IMR-90 (cell line): Measurements from ENCODE around the gene DCAF5. TPM values are rescaled to one million over a fixed set of nuclear protein-coding genes. Genes with fewer than 3 reads are reported as not detected.

ENCODE experiments used
- ATAC-seq: fragments of 200-7000 bp; cut with Tn5 transposase; 2 replicates; pipeline ENCODE4 v1.9.1; 2020; ENCODE audit warnings: low read depth, mild to moderate bottlenecking, moderate library complexity
- BruUV-seq: library from RNA; stranded (reverse); fragments of 400-500 nt; replicated peaks from 2 replicates; lab custom pipeline; 2021; lab: Mats Ljungman, UMichigan
- CTCF ChIA-PET: fragments of 300-600 bp; formaldehyde crosslinking; extraction: SDS; loops from one replicate; lab custom pipeline; 2021; ENCODE audit warnings: antibody characterized with exemption; lab: Yijun Ruan, JAX
- POLR2A ChIA-PET: fragments of 300-600 bp; sonication (Branson Sonifier 250); formaldehyde crosslinking; loops from one replicate; lab custom pipeline; 2022; ENCODE audit warnings: antibody characterized with exemption; ENCODE audit not compliant: unreplicated experiment; lab: Charles Lee
- DNase-seq: peaks from one replicate; pipeline ENCODE4 v3.0.0; 2013
- H2AFZ ChIP-seq: replicated peaks from 2 replicates; pipeline ENCODE3; 2013; ENCODE audit warnings: low read length, mild to moderate bottlenecking; ENCODE audit not compliant: poor library complexity
- H2AK5ac ChIP-seq: 2 replicates; pipeline ENCODE4 v1.6.1; 2013; ENCODE audit warnings: low read depth, low read length, inconsistent platforms
- H2AK9ac ChIP-seq: replicated peaks from 2 replicates; pipeline ENCODE3; 2013; ENCODE audit warnings: mild to moderate bottlenecking, low read depth, low read length, moderate library complexity; ENCODE audit not compliant: poor library complexity
- H2BK120ac ChIP-seq: 2 replicates; pipeline ENCODE4 v1.6.1; 2013; ENCODE audit warnings: low read depth, low read length, inconsistent platforms
- H2BK15ac ChIP-seq: 3 replicates; pipeline ENCODE4 v1.6.1; 2013; ENCODE audit warnings: low read depth, low read length, inconsistent platforms
- H2BK20ac ChIP-seq: 2 replicates; pipeline ENCODE4 v1.6.1; 2013; ENCODE audit warnings: low read depth, mild to moderate bottlenecking, inconsistent platforms, low read length, moderate library complexity
- H2BK5ac ChIP-seq: 2 replicates; pipeline ENCODE4 v1.6.1; 2013; ENCODE audit warnings: mild to moderate bottlenecking, low read depth, low read length, inconsistent platforms; ENCODE audit not compliant: poor library complexity, severe bottlenecking
- H3K14ac ChIP-seq: replicated peaks from 2 replicates; pipeline ENCODE4 v1.6.1; 2013; ENCODE audit warnings: low read depth, low read length, inconsistent platforms
- H3K18ac ChIP-seq: 2 replicates; pipeline ENCODE4 v1.6.1; 2013; ENCODE audit warnings: low read depth, low read length, control low read depth
- H3K23ac ChIP-seq: 2 replicates; pipeline ENCODE4 v1.6.1; 2013; ENCODE audit warnings: low read depth, low read length, inconsistent platforms
- H3K27ac ChIP-seq: 2 replicates; pipeline ENCODE4 v1.5.1; 2013; ENCODE audit warnings: mild to moderate bottlenecking, control low read depth, low read length; ENCODE audit not compliant: insufficient read depth
- H3K27me3 ChIP-seq: 2 replicates; pipeline ENCODE4 v1.6.1; 2013; ENCODE audit warnings: low read length; ENCODE audit not compliant: control insufficient read depth, insufficient read depth
- H3K36me3 ChIP-seq: 2 replicates; pipeline ENCODE4 v1.6.1; 2013; ENCODE audit warnings: low read length, mixed read lengths; ENCODE audit not compliant: control insufficient read depth, insufficient read depth
- H3K4ac ChIP-seq: 2 replicates; pipeline ENCODE4 v1.6.1; 2013; ENCODE audit warnings: low read depth, low read length, inconsistent platforms
- H3K4me1 ChIP-seq: 2 replicates; pipeline ENCODE4 v1.6.1; 2013; ENCODE audit warnings: low read length, mixed read lengths; ENCODE audit not compliant: control insufficient read depth, insufficient read depth
- H3K4me2 ChIP-seq: 2 replicates; pipeline ENCODE4 v1.6.1; 2013; ENCODE audit warnings: low read depth, mild to moderate bottlenecking, control low read depth, low read length, moderate library complexity
- H3K4me3 ChIP-seq: 2 replicates; pipeline ENCODE4 v1.5.1; 2013; ENCODE audit warnings: low read depth, mild to moderate bottlenecking, control low read depth, low read length, moderate library complexity; ENCODE audit not compliant: insufficient read depth
- H3K56ac ChIP-seq: 2 replicates; pipeline ENCODE4 v1.6.1; 2013; ENCODE audit warnings: low read length, inconsistent platforms; ENCODE audit not compliant: insufficient read depth; ENCODE audit errors: extremely low read depth
- H3K79me1 ChIP-seq, 2 experiments: 2 replicates each; pipeline ENCODE4 v1.6.1; 2013; ENCODE audit warnings: low read length in 2 of 2, inconsistent platforms in 1 of 2, low read depth in 1 of 2
- H3K9ac ChIP-seq: 2 replicates; pipeline ENCODE4 v1.6.1; 2013; ENCODE audit warnings: low read depth, low read length, control low read depth
- H3K9me1 ChIP-seq: 2 replicates; pipeline ENCODE4 v1.6.1; 2013; ENCODE audit warnings: low read length, inconsistent platforms; ENCODE audit not compliant: insufficient read depth
- H3K9me3 ChIP-seq: 2 replicates; pipeline ENCODE4 v1.6.1; 2013; ENCODE audit warnings: low read length; ENCODE audit not compliant: control insufficient read depth, insufficient read depth
- H4K20me1 ChIP-seq: 2 replicates; pipeline ENCODE4 v1.6.1; 2013; ENCODE audit warnings: low read length, inconsistent platforms; ENCODE audit not compliant: insufficient read depth
- H4K5ac ChIP-seq: 2 replicates; pipeline ENCODE4 v1.6.1; 2013; ENCODE audit warnings: mild to moderate bottlenecking, low read depth, low read length, control low read depth
- H4K8ac ChIP-seq, 2 experiments: 2 replicates each; pipeline ENCODE4 v1.6.1; 2013; ENCODE audit warnings: low read depth in 2 of 2, low read length in 2 of 2, control low read depth in 1 of 2, inconsistent platforms in 1 of 2
- H4K91ac ChIP-seq: 2 replicates; pipeline ENCODE4 v1.6.1; 2013; ENCODE audit warnings: low read depth, low read length, inconsistent platforms; ENCODE audit not compliant: insufficient read depth
- CHD1 ChIP-seq: IDR thresholded peaks from 2 replicates; pipeline ENCODE4 v1.6.1; 2012; ENCODE audit warnings: low read depth, low read length, improper control_type of control experiment
- CTCF ChIP-seq: conservative IDR thresholded peaks from 2 replicates; pipeline ENCODE4 v1.5.1; 2012; ENCODE audit warnings: mild to moderate bottlenecking, low read depth, low read length, improper control_type of control experiment
- ELK1 ChIP-seq: fragments of 150-350 bp; IDR thresholded peaks from 2 replicates; pipeline ENCODE4 v1.6.1; 2016; ENCODE audit warnings: low read depth, mild to moderate bottlenecking, low read length, moderate library complexity, borderline replicate concordance
- FOS ChIP-seq: fragments of 150-350 bp; IDR thresholded peaks from 2 replicates; pipeline ENCODE4 v1.6.1; 2016; ENCODE audit warnings: low read depth, low read length
- MXI1 ChIP-seq: IDR thresholded peaks from 2 replicates; pipeline ENCODE4 v1.6.1; 2012; ENCODE audit warnings: low read depth, mild to moderate bottlenecking, low read length, moderate library complexity, borderline replicate concordance
- NFE2L2 ChIP-seq: fragments of 150-350 bp; IDR thresholded peaks from 2 replicates; pipeline ENCODE4 v1.6.1; 2016; ENCODE audit warnings: low read depth, mild to moderate bottlenecking, low read length
- POLR2A ChIP-seq: IDR thresholded peaks from 2 replicates; pipeline ENCODE4 v1.6.1; 2012; ENCODE audit warnings: mild to moderate bottlenecking, low read depth, low read length
- RFX5 ChIP-seq: IDR thresholded peaks from 2 replicates; pipeline ENCODE4 v1.8.0; 2012; ENCODE audit warnings: low read depth, mild to moderate bottlenecking, low read length, moderate library complexity
- dilution Hi-C: fragments of 300-500 bp; cut with HindIII; formaldehyde crosslinking; loops from one replicate; pipeline ENCODE4 v1.14.3; 2018; ENCODE audit warnings: low sequenced_read_pairs; ENCODE audit not compliant: unreplicated experiment
- in situ Hi-C: fragments of 300-500 bp; cut with MboI; formaldehyde crosslinking; loops from 3 replicates; pipeline ENCODE4 v1.14.3; 2019; ENCODE audit warnings: low sequenced_read_pairs, inconsistent platforms, mixed read lengths
- intact Hi-C: fragments of 100-400 bp; cut with micrococcal nuclease; formaldehyde crosslinking; loops from 2 replicates; pipeline ENCODE4 v1.10.0; 2022
- polyA plus RNA-seq, 3 experiments: library from polyadenylated mRNA; depleted of rRNA; stranded (reverse); fragments of >200 nt; gene quantifications; 2 replicates each; pipeline ENCODE4 v1.2.3, GENCODE V29; 2012; ENCODE audit warnings: low replicate concordance in 1 of 3
- total RNA-seq: library from RNA; depleted of rRNA; stranded (reverse); fragments of >200 nt; gene quantifications from 2 replicates; pipeline ENCODE4 v1.2.3, GENCODE V29; 2012

The DCAF5 gene
- total and polyA plus RNA-seq, 2 of the 4 experiments (the other 2 are of a cell fraction) = 17.6 to 30.4 TPM

GRCh38 chr14:69181491-69181890, 28.6 kb upstream of the DCAF5 start:
- ATAC-seq (no peak), DNase-seq (peak; percentile 8)
- Histone ChIP-seq H3K4ac (no peak overlapping the region), H3K9ac (no peak overlapping the region), H4K91ac (no peak overlapping the region), H3K56ac (no peak overlapping the region), H4K8ac (no peak overlapping the region), H3K36me3 (no peaks in the 10 kb centered on the region), H4K5ac (no peak overlapping the region), H3K4me2 (no peak overlapping the region), H3K27me3 (peaks cover 6% of the 10 kb centered on the region; the same call in 1 of the 2 replicates), H3K79me1 (no peaks in the 10 kb centered on the region), H2BK120ac (no peak overlapping the region), H2AK5ac (no peak overlapping the region), H3K18ac (no peak overlapping the region), H2BK15ac (no peak overlapping the region), H2AK9ac (no peak overlapping the region), H2BK5ac (no peak overlapping the region), H2AFZ (no peak overlapping the region), H3K23ac (no peak overlapping the region), H4K20me1 (no peaks in the 10 kb centered on the region), H3K4me1 (no peaks in the 10 kb centered on the region), H3K9me3 (no peaks in the 10 kb centered on the region), H3K27ac (no peak overlapping the region), H2BK20ac (no peak overlapping the region), H3K9me1 (no peaks in the 10 kb centered on the region), H3K4me3 (no peak overlapping the region), H3K14ac (no peak overlapping the region)
- dilution Hi-C loops (no loop called here), intact Hi-C loops (no loop called here), in situ Hi-C loops (no loop called here)
- POLR2A ChIA-PET = no interaction called here
- BruUV-seq = no TSS peak
- no peak for TF ChIP-seq CTCF
- TF ChIP-seq ELK1 = no peak
- TF ChIP-seq MXI1 = no peak
- TF ChIP-seq POLR2A = no peak
- TF ChIP-seq RFX5 = no peak
- no peak for TF ChIP-seq NFE2L2
- no peak for TF ChIP-seq FOS
- no peak for TF ChIP-seq CHD1
- CTCF ChIA-PET = interaction anchor here (0.6 kb wide), 1 partner anchor 13 kb away, joined by 3 read pairs; no protein-coding TSS in a partner anchor
